Occipital lobe (tissue), 2 donors: ENCODE results near the gene EVC2. TPM values are rescaled to one million over a fixed set of nuclear protein-coding genes. Genes with fewer than 3 reads are reported as not detected.

Source experiments
- DNase-seq: peaks from one replicate; lab custom pipeline; 2025; lab: John Stamatoyannopoulos, UW
- total RNA-seq: library from RNA; depleted of rRNA; stranded (reverse); fragments of >200 nt; gene quantifications from one replicate; pipeline ENCODE4 v1.2.3, GENCODE V29; 2014

Gene EVC2
- total RNA-seq, 1 donor from 2014 or later: 2.5 TPM

- DNase-seq: no peak
These were observed 191.0 kb downstream of the EVC2 start for GRCh38 chr4:5517372-5517771.

GRCh38 chr4:5515646-5516045, 192.7 kb downstream of the EVC2 start:
- DNase-seq: no peak

Other genes starting within 250 kb of the EVC2 start
- gene EVC, start 2.6 kb upstream of the EVC2 start, total RNA-seq: 5.1 TPM
- 555 TPM for gene CRMP1, start 184.5 kb upstream of the EVC2 start, total RNA-seq